ENCODE results near the gene RTTN.

DNA sequence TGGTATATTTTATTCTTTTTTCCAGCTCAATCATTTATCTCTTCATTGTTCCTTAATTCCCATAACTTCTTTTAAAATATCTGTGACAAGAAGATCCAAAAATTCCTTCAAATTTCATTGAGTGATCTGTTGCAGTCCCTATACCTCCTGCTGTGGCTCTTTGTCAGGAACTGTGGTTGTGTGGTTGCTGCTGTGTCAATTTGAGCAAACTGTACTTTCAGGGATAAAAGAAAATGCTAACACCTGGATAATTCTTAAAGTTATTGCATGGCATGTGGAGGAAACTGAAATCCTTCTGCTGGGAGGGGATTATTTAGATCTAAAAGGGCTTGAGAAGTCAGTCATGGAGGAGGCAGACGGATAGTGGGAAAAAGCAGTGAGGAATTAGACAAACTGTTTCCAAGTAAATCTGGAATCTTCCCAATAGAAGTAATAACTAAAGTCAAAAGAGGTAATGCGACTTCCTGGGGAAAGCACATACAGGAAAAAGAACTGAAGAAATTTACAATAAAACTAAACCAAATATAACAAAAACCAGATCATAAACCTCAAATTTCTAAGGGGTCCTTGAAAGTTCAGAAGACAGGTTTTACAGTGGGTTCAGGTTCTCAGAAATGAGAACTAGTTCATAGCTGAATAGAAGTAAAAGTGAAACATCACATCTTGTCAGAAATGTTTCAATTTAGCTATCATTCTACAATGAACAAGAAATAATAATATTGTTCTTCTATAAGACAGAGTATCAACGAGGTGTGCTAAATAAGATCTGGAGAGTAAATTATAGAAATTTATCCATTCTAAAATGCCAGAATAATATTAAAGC is 224.3 kb downstream of the RTTN start:
- TF ChIP-seq JUN (IDR thresholded peaks at IDR 0.05; ENCODE audit: borderline replicate concordance, insufficient read depth, insufficient read length, low read depth) (no peak), FOS (IDR thresholded peaks at IDR 0.05; ENCODE audit: borderline replicate concordance, insufficient read depth, low read length) (no peak), POLR2AphosphoS5 (IDR thresholded peaks at IDR 0.05; ENCODE audit: insufficient read depth, low read depth, low read length) (no peak), POLR2A (IDR thresholded peaks at IDR 0.05; ENCODE audit: low read depth, low read length) (no peak)
- TF ChIP-seq, protein P1, sequence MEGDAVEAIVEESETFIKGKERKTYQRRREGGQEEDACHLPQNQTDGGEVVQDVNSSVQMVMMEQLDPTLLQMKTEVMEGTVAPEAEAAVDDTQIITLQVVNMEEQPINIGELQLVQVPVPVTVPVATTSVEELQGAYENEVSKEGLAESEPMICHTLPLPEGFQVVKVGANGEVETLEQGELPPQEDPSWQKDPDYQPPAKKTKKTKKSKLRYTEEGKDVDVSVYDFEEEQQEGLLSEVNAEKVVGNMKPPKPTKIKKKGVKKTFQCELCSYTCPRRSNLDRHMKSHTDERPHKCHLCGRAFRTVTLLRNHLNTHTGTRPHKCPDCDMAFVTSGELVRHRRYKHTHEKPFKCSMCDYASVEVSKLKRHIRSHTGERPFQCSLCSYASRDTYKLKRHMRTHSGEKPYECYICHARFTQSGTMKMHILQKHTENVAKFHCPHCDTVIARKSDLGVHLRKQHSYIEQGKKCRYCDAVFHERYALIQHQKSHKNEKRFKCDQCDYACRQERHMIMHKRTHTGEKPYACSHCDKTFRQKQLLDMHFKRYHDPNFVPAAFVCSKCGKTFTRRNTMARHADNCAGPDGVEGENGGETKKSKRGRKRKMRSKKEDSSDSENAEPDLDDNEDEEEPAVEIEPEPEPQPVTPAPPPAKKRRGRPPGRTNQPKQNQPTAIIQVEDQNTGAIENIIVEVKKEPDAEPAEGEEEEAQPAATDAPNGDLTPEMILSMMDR (IDR thresholded peaks at IDR 0.05; ENCODE audit: extremely low read depth in 1 of 2, insufficient read depth in 1 of 2, low read depth in 1 of 2, low read length in 2 of 2) = no peak
